ENCODE data around the gene SPATA21. TPM values are rescaled to one million over a fixed set of nuclear protein-coding genes. Genes with fewer than 3 reads are reported as not detected.
A peak's percentile ranks its signal among the peaks of the same experiment; 100 is the strongest.

The SPATA21 gene
- total and polyA plus RNA-seq, 5 donors from 2014 or later = not detected

- DNase-seq (no peak), ATAC-seq (ENCODE audit: low read depth in 2 of 2) (no peak)
- Histone ChIP-seq H3K4me3 (ENCODE audit: low read depth, low read length) (no peak overlapping the region), H3K27me3 (ENCODE audit: control insufficient read depth, insufficient read depth, low read length) (no peaks in the 10 kb centered on the region), H3K36me3 (ENCODE audit: control insufficient read depth, insufficient read depth, low read length) (no peaks in the 10 kb centered on the region), H3K27ac (ENCODE audit: insufficient read depth, low read length, poor library complexity, severe bottlenecking) (no peak overlapping the region), H3K9me3 (ENCODE audit: control insufficient read depth in 2 of 2, low read length in 2 of 2) (no peaks in the 10 kb centered on the region), H3K4me1 (ENCODE audit: control insufficient read depth, insufficient read depth, low read length, poor library complexity, severe bottlenecking) (no peaks in the 10 kb centered on the region)
- no peak overlapping the region for H3K4me3 Mint-ChIP-seq
- H3K27ac Mint-ChIP-seq = no peak overlapping the region
- no peaks in the 10 kb centered on the region for H3K36me3 Mint-ChIP-seq
- no peaks in the 10 kb centered on the region for H3K9me3 Mint-ChIP-seq
- H3K27me3 Mint-ChIP-seq = peaks cover 15% of the 10 kb centered on the region
- H3K4me1 Mint-ChIP-seq = peaks cover 0 to 2% (median 0%) of the 10 kb centered on the region in 4 donors
Observed at GRCh38 chr1:16430606-16431005, 6.6 kb downstream of the SPATA21 start.

- Histone ChIP-seq H3K9me3 (ENCODE audit: control insufficient read depth in 2 of 2, low read length in 2 of 2) (no peaks in the 10 kb centered on the region), H3K36me3 (ENCODE audit: control insufficient read depth, insufficient read depth, low read length) (no peaks in the 10 kb centered on the region), H3K4me3 (ENCODE audit: low read depth, low read length) (no peak overlapping the region), H3K4me1 (ENCODE audit: control insufficient read depth, insufficient read depth, low read length, poor library complexity, severe bottlenecking) (peaks cover 16% of the 10 kb centered on the region), H3K27me3 (ENCODE audit: control insufficient read depth, insufficient read depth, low read length) (no peaks in the 10 kb centered on the region), H3K27ac (ENCODE audit: insufficient read depth, low read length, poor library complexity, severe bottlenecking) (no peak overlapping the region)
- Mint-ChIP-seq H3K27me3 (no peaks in the 10 kb centered on the region), H3K27ac (no peak overlapping the region), H3K36me3 (no peaks in the 10 kb centered on the region), H3K9me3 (no peaks in the 10 kb centered on the region), H3K4me1 (peaks cover 5 to 18% (median 11%) of the 10 kb centered on the region in 4 donors), H3K4me3 (peak overlapping the region in 1 of 4 donors; percentile 39)
- DNase-seq (no peak), ATAC-seq (ENCODE audit: low read depth in 2 of 2) (no peak)
Observed at GRCh38 chr1:16425125-16426025, 11.8 kb downstream of the SPATA21 start.

- Histone ChIP-seq H3K4me1 (ENCODE audit: control insufficient read depth, insufficient read depth, low read length, poor library complexity, severe bottlenecking) (peaks cover 18% of the 10 kb centered on the region), H3K27me3 (ENCODE audit: control insufficient read depth, insufficient read depth, low read length) (no peaks in the 10 kb centered on the region), H3K4me3 (ENCODE audit: low read depth, low read length) (no peak overlapping the region), H3K36me3 (ENCODE audit: control insufficient read depth, insufficient read depth, low read length) (no peaks in the 10 kb centered on the region), H3K9me3 (ENCODE audit: control insufficient read depth in 2 of 2, low read length in 2 of 2) (no peaks in the 10 kb centered on the region), H3K27ac (ENCODE audit: insufficient read depth, low read length, poor library complexity, severe bottlenecking) (peak overlapping the region; percentile 52)
- ATAC-seq (ENCODE audit: low read depth in 2 of 2) (no peak), DNase-seq (no peak)
- Mint-ChIP-seq H3K27me3 (peaks cover 6% of the 10 kb centered on the region), H3K4me1 (peaks cover 5 to 38% (median 17%) of the 10 kb centered on the region in 4 donors), H3K36me3 (no peaks in the 10 kb centered on the region), H3K4me3 (no peak overlapping the region), H3K27ac (peak overlapping the region in 2 of 3 donors; percentile 66 to 92), H3K9me3 (no peaks in the 10 kb centered on the region)
Observed at GRCh38 chr1:16422041-16422440, 15.2 kb downstream of the SPATA21 start.

- H3K27me3 ChIP-seq (ENCODE audit: control insufficient read depth, insufficient read depth, low read length) = no peaks in the 10 kb centered on the region
Observed at GRCh38 chr1:16421201-16421600, 16.0 kb downstream of the SPATA21 start.

GRCh38 chr1:16420424-16421118 lies 16.7 kb downstream of the SPATA21 start:
- H3K4me1 ChIP-seq (ENCODE audit: control insufficient read depth, insufficient read depth, low read length, poor library complexity, severe bottlenecking) = peaks cover 18% of the 10 kb centered on the region
- H3K27ac ChIP-seq (ENCODE audit: insufficient read depth, low read length, poor library complexity, severe bottlenecking) = peak overlapping the region; percentile 52
- Mint-ChIP-seq H3K27ac (peak overlapping the region; percentile 88 to 96 (median 92)), H3K4me3 (peak overlapping the region; percentile 2 to 85 (median 54)), H3K9me3 (no peaks in the 10 kb centered on the region), H3K27me3 (peaks cover 6% of the 10 kb centered on the region), H3K36me3 (no peaks in the 10 kb centered on the region), H3K4me1 (peaks cover 5 to 38% (median 17%) of the 10 kb centered on the region in 4 donors)
- ATAC-seq (ENCODE audit: low read depth in 2 of 2) = peak; percentile 98 to 99
- H3K4me3 ChIP-seq (ENCODE audit: low read depth, low read length) = peak overlapping the region; percentile 57
- no peaks in the 10 kb centered on the region for H3K27me3 ChIP-seq (ENCODE audit: control insufficient read depth, insufficient read depth, low read length)
- H3K9me3 ChIP-seq (ENCODE audit: control insufficient read depth in 2 of 2, low read length in 2 of 2) = no peaks in the 10 kb centered on the region
- peak; percentile 18 to 94 (median 69) for DNase-seq
- no peaks in the 10 kb centered on the region for H3K36me3 ChIP-seq (ENCODE audit: control insufficient read depth, insufficient read depth, low read length)

More at GRCh38 chr1:16421201-16421600, 16.0 kb downstream of the SPATA21 start:
- H3K4me3 Mint-ChIP-seq = peak overlapping the region; percentile 32 to 85 (median 74)
- H3K4me1 Mint-ChIP-seq = peaks cover 5 to 38% (median 17%) of the 10 kb centered on the region in 4 donors
- DNase-seq (peak in 1 of 3 donors; percentile 37), ATAC-seq (ENCODE audit: low read depth in 2 of 2) (peak in 1 of 2 donors; percentile 9)
- H3K4me1 ChIP-seq (ENCODE audit: control insufficient read depth, insufficient read depth, low read length, poor library complexity, severe bottlenecking) = peaks cover 18% of the 10 kb centered on the region
- H3K36me3 Mint-ChIP-seq = no peaks in the 10 kb centered on the region
- no peaks in the 10 kb centered on the region for H3K9me3 ChIP-seq (ENCODE audit: control insufficient read depth in 2 of 2, low read length in 2 of 2)
- H3K4me3 ChIP-seq (ENCODE audit: low read depth, low read length) = peak overlapping the region; percentile 57
- H3K27ac Mint-ChIP-seq = peak overlapping the region; percentile 88 to 96 (median 92)
- peaks cover 6% of the 10 kb centered on the region for H3K27me3 Mint-ChIP-seq
- H3K9me3 Mint-ChIP-seq = no peaks in the 10 kb centered on the region
- H3K27ac ChIP-seq (ENCODE audit: insufficient read depth, low read length, poor library complexity, severe bottlenecking) = peak overlapping the region; percentile 52
- no peaks in the 10 kb centered on the region for H3K36me3 ChIP-seq (ENCODE audit: control insufficient read depth, insufficient read depth, low read length)

GRCh38 chr1:16418823-16419425 lies 18.3 kb downstream of the SPATA21 start:
- Mint-ChIP-seq H3K27ac (peak overlapping the region in 2 of 3 donors; percentile 79 to 88), H3K27me3 (peaks cover 10% of the 10 kb centered on the region)
- DNase-seq = no peak

GRCh38 chr1:16413191-16413590 lies 24.0 kb downstream of the SPATA21 start:
- H3K9me3 Mint-ChIP-seq = peaks cover 0 to 2% (median 0%) of the 10 kb centered on the region in 7 donors
- Histone ChIP-seq H3K36me3 (ENCODE audit: control insufficient read depth, insufficient read depth, low read length) (no peaks in the 10 kb centered on the region), H3K4me3 (ENCODE audit: low read depth, low read length) (no peak overlapping the region), H3K9me3 (ENCODE audit: control insufficient read depth in 2 of 2, low read length in 2 of 2) (no peaks in the 10 kb centered on the region), H3K27me3 (ENCODE audit: control insufficient read depth, insufficient read depth, low read length) (no peaks in the 10 kb centered on the region), H3K27ac (ENCODE audit: insufficient read depth, low read length, poor library complexity, severe bottlenecking) (no peak overlapping the region), H3K4me1 (ENCODE audit: control insufficient read depth, insufficient read depth, low read length, poor library complexity, severe bottlenecking) (no peaks in the 10 kb centered on the region)
- no peak overlapping the region for H3K4me3 Mint-ChIP-seq
- ATAC-seq (ENCODE audit: low read depth in 2 of 2) = no peak
- no peak for DNase-seq
- no peak overlapping the region for H3K27ac Mint-ChIP-seq
- H3K4me1 Mint-ChIP-seq = peaks cover 0 to 3% (median 0%) of the 10 kb centered on the region in 4 donors
- no peaks in the 10 kb centered on the region for H3K36me3 Mint-ChIP-seq
- H3K27me3 Mint-ChIP-seq = peaks cover 21% of the 10 kb centered on the region

More at GRCh38 chr1:16418823-16419425, 18.3 kb downstream of the SPATA21 start:
- H3K4me3 Mint-ChIP-seq = peak overlapping the region in 3 of 4 donors; percentile 23 to 76 (median 26)
- no peak for ATAC-seq (ENCODE audit: low read depth in 2 of 2)
- H3K9me3 ChIP-seq (ENCODE audit: control insufficient read depth in 2 of 2, low read length in 2 of 2) = no peaks in the 10 kb centered on the region
- no peaks in the 10 kb centered on the region for H3K36me3 Mint-ChIP-seq
- H3K27ac ChIP-seq (ENCODE audit: insufficient read depth, low read length, poor library complexity, severe bottlenecking) = no peak overlapping the region
- peaks cover 18% of the 10 kb centered on the region for H3K4me1 ChIP-seq (ENCODE audit: control insufficient read depth, insufficient read depth, low read length, poor library complexity, severe bottlenecking)
- H3K4me1 Mint-ChIP-seq = peaks cover 5 to 38% (median 17%) of the 10 kb centered on the region in 4 donors
- H3K9me3 Mint-ChIP-seq = no peaks in the 10 kb centered on the region
- no peak overlapping the region for H3K4me3 ChIP-seq (ENCODE audit: low read depth, low read length)
- no peaks in the 10 kb centered on the region for H3K36me3 ChIP-seq (ENCODE audit: control insufficient read depth, insufficient read depth, low read length)
- no peaks in the 10 kb centered on the region for H3K27me3 ChIP-seq (ENCODE audit: control insufficient read depth, insufficient read depth, low read length)
